Prostate gland (tissue), 2 donors: ENCODE results near the gene GAB2. TPM values are rescaled to one million over a fixed set of nuclear protein-coding genes. Genes with fewer than 3 reads are reported as not detected.

Experiments
- DNase-seq: peaks from one replicate; pipeline ENCODE4 v3.0.0-alpha.2; 2019; ENCODE audit warnings: low spot score
- H3K27ac ChIP-seq, 2 donors: fragments of 200-600 bp; sonication (generic); 2 replicates each; pipeline ENCODE4 v1.5.1; 2017 to 2019
- H3K27me3 ChIP-seq: fragments of 200-600 bp; sonication (generic); replicated peaks from 2 replicates; pipeline ENCODE4 v1.5.1; 2019; ENCODE audit not compliant: insufficient read depth
- H3K36me3 ChIP-seq, 2 donors: fragments of 200-600 bp; sonication (generic); 1 replicate in 1 of 2; 2 replicates in 1 of 2; pipeline versions ENCODE4 v1.5.1 to v1.8.1; 2017 to 2019
- H3K4me1 ChIP-seq: fragments of 200-600 bp; sonication (generic); replicated peaks from 2 replicates; pipeline ENCODE4 v1.5.1; 2019
- H3K4me3 ChIP-seq, 2 donors: fragments of 200-600 bp; sonication (generic); 2 replicates each; pipeline ENCODE4 v1.5.1; 2017 to 2019
- H3K9me3 ChIP-seq: fragments of 200-600 bp; sonication (generic); 2 replicates; pipeline ENCODE4 v1.5.1; 2017
- CTCF ChIP-seq, 4 experiments: fragments of 200-600 bp in 2 of 4; fragments of 450-650 bp in 2 of 4; sonication (generic) in 2 of 4; IDR thresholded peaks; 1 replicate in 3 of 4; 2 replicates in 1 of 4; pipeline ENCODE4 v1.5.1; 2016 to 2019; ENCODE audit warnings: antibody characterized with exemption in 4 of 4, mild to moderate bottlenecking in 2 of 4, moderate library complexity in 2 of 4
- POLR2A ChIP-seq: fragments of 450-650 bp; IDR thresholded peaks from one replicate; pipeline ENCODE4 v1.6.1; 2016; ENCODE audit warnings: antibody characterized with exemption, mild to moderate bottlenecking
- POLR2AphosphoS5 ChIP-seq: sonication (generic); formaldehyde crosslinking; IDR thresholded peaks from one replicate; pipeline ENCODE4 v1.6.1; 2017; ENCODE audit warnings: antibody characterized with exemption
- WGBS: methylation state at CpG from one replicate; pipeline ENCODE4 v1.1.5; 2018; 5-methylcytosine and 5-hydroxymethylcytosine counted together
- intact Hi-C: fragments of 100-400 bp; cut with DNase I; formaldehyde crosslinking; loops from one replicate; pipeline ENCODE4 v1.14.2; 2022
- total RNA-seq, 2 donors: library from RNA; depleted of rRNA; stranded (reverse); fragments of >200 nt; gene quantifications; one replicate each; pipeline ENCODE4 v1.1.0, GENCODE V29; 2016

GAB2 gene
- total RNA-seq, 2 donors from 2014 or later: 7.4 to 12.8 TPM

GRCh38 chr11:78354408-78355308 is 63.0 kb downstream of the GAB2 start:
- Histone ChIP-seq H3K4me1 (no peaks in the 10 kb centered on the region), H3K9me3 (no peaks in the 10 kb centered on the region), H3K4me3 (no peak overlapping the region), H3K27ac (no peak overlapping the region), H3K36me3 (no peaks in the 10 kb centered on the region), H3K27me3 (no peaks in the 10 kb centered on the region)
- no peak for TF ChIP-seq CTCF (IDR thresholded peaks at IDR 0.05)
- TF ChIP-seq POLR2A: no peak
- TF ChIP-seq POLR2AphosphoS5: no peak
- 53% methylated on average over 7 of the region's 7 CpGs for WGBS
- intact Hi-C loops: no loop called here
- DNase-seq: no peak

- intact Hi-C loops: no loop called here
- WGBS: 86% methylated on average over 14 of the region's 14 CpGs
- TF ChIP-seq POLR2AphosphoS5: no peak
- no peak for TF ChIP-seq CTCF (IDR thresholded peaks at IDR 0.05)
- no peak for TF ChIP-seq POLR2A
- no peak for DNase-seq
- no peaks in the 10 kb centered on the region for H3K36me3 ChIP-seq
- no peak overlapping the region for H3K4me3 ChIP-seq
- H3K27ac ChIP-seq: no peak overlapping the region
- no peaks in the 10 kb centered on the region for H3K4me1 ChIP-seq
- H3K27me3 ChIP-seq: no peaks in the 10 kb centered on the region
- H3K9me3 ChIP-seq: no peaks in the 10 kb centered on the region
Observed at GRCh38 chr11:78351979-78352841, 65.4 kb downstream of the GAB2 start.

- H3K9me3 ChIP-seq: no peaks in the 10 kb centered on the region
- DNase-seq: no peak
- H3K27me3 ChIP-seq: no peaks in the 10 kb centered on the region
- H3K36me3 ChIP-seq: no peaks in the 10 kb centered on the region
- H3K4me3 ChIP-seq: no peak overlapping the region
- 75% methylated on average over 3 of the region's 3 CpGs for WGBS
- peak overlapping the region; percentile 23 to 27 for H3K27ac ChIP-seq
- intact Hi-C loops: no loop called here
- no peak for TF ChIP-seq POLR2A
- no peak for TF ChIP-seq POLR2AphosphoS5
- no peak for TF ChIP-seq CTCF (IDR thresholded peaks at IDR 0.05)
- H3K4me1 ChIP-seq: no peaks in the 10 kb centered on the region
Observed at GRCh38 chr11:78351193-78351592, 66.4 kb downstream of the GAB2 start.

- no peak for TF ChIP-seq POLR2A
- Histone ChIP-seq H3K9me3 (no peaks in the 10 kb centered on the region), H3K4me1 (no peaks in the 10 kb centered on the region), H3K27me3 (no peaks in the 10 kb centered on the region), H3K27ac (peak overlapping the region; percentile 23 to 55), H3K4me3 (no peak overlapping the region), H3K36me3 (no peaks in the 10 kb centered on the region)
- intact Hi-C loops: no loop called here
- DNase-seq: no peak
- 8% methylated on average over 7 of the region's 7 CpGs for WGBS
Observed at GRCh38 chr11:78350646-78351165, 66.9 kb downstream of the GAB2 start.

GRCh38 chr11:78350091-78350645 is 67.5 kb downstream of the GAB2 start:
- no peak for DNase-seq
- H3K27me3 ChIP-seq: no peaks in the 10 kb centered on the region
- no peak overlapping the region for H3K4me3 ChIP-seq
- no peaks in the 10 kb centered on the region for H3K9me3 ChIP-seq
- H3K36me3 ChIP-seq: no peaks in the 10 kb centered on the region
- TF ChIP-seq POLR2A: no peak
- no peak for TF ChIP-seq CTCF (IDR thresholded peaks at IDR 0.05)
- TF ChIP-seq POLR2AphosphoS5: no peak
- no peaks in the 10 kb centered on the region for H3K4me1 ChIP-seq
- intact Hi-C loops: no loop called here
- WGBS: 3% methylated on average over 6 of the region's 6 CpGs
- peak overlapping the region; percentile 23 to 55 for H3K27ac ChIP-seq
